ENCODE results near the gene ABCA2. TPM values are rescaled to one million over a fixed set of nuclear protein-coding genes. Genes with fewer than 3 reads are reported as not detected.

Gene ABCA2
- total RNA-seq, 4 donors from 2014 or later, result 136 to 291 (median 196) TPM

- DNase-seq (ENCODE audit: low spot score in 2 of 2), result no peak
- 70 to 83% methylated on average over 11 of the region's 11 CpGs for WGBS, 2 donors
- Histone ChIP-seq H3K27me3 (no peaks in the 10 kb centered on the region), H3K27ac (peak overlapping the region in 2 of 4 donors; percentile 50 to 88), H3K36me3 (no peaks in the 10 kb centered on the region), H3K9me3 (no peaks in the 10 kb centered on the region), H3K4me3 (no peak overlapping the region), H3K4me1 (peaks cover 0 to 80% (median 24%) of the 10 kb centered on the region in 4 donors)
- TF ChIP-seq EP300 (IDR thresholded peaks at IDR 0.05), result no peak
- TF ChIP-seq CTCF (IDR thresholded peaks at IDR 0.05), result no peak
- TF ChIP-seq POLR2A (IDR thresholded peaks at IDR 0.05), result no peak
Observed at GRCh38 chr9:136962701-136963248, 65.3 kb downstream of the ABCA2 start.

DNA sequence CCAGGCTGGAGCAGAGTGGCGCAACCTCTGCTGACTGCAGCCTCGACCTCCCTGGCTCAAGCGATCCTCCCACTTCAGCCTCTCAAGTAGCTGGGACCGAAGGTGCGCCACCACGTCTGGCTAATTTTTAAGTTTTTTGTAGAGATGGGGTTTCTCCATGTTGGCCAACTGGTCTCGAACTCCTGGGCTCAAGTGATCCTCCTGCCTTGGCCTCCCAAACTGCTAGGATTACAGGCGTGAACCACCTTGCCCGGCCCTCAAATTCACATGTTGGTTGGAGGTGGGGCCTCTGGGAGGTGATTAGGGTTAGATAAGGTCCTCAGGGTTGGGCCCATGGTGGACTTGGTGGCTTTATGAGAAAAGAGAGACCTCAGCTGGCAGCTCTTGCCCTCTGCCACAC lies 65.9 kb downstream of the ABCA2 start:
- H3K27ac ChIP-seq, result peak overlapping the region in 3 of 4 donors; percentile 52 to 88 (median 67)
- H3K4me1 ChIP-seq, result peaks cover 0 to 80% (median 24%) of the 10 kb centered on the region in 4 donors
- no peaks in the 10 kb centered on the region for H3K9me3 ChIP-seq
- H3K27me3 ChIP-seq, result no peaks in the 10 kb centered on the region
- H3K36me3 ChIP-seq, result no peaks in the 10 kb centered on the region
- no peak overlapping the region for H3K4me3 ChIP-seq
- 93 to 98% methylated on average over 9 of the region's 9 CpGs for WGBS, 2 donors
- TF ChIP-seq EP300 (IDR thresholded peaks at IDR 0.05) (no peak), CTCF (IDR thresholded peaks at IDR 0.05) (no peak), POLR2A (IDR thresholded peaks at IDR 0.05) (no peak)
- DNase-seq (ENCODE audit: low spot score in 2 of 2), result no peak

DNA sequence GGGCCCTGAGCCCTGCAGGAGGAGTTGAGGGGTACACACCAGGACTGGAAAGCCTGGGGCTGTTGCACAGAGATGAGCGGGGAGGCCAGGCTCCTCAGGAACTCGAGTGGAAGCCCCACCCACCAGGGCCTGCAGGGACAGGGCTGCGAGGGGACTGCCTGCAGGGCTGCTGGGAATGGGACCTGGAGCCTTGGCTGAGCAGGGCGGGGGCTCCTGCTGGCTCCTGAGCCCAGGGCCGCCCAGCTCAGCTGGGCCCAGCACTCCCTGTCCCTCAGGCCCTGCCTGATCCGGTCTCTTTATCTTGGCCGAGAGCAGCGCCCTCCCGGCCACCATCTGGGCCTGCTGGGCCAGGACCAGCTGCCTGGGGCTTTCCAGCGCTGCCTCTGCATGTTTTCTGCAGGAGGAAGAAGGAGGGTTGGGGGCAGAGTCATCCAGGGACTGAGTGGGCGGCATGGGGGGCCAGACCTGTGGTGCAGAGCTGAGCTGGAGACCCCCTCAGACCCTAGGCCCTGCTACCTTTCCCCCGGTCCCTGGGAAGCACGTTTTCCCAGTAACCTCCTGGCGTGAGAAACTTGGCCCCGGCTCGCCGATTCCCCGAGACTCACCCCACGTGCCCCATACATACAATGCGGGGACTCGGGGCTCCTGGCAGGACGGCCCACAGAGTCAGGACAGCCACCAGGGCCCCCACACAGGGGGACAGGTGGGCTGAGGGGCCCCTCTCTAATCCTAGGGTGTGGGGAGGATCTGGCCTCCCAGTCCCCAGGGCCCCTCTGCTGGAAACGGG lies 66.6 kb downstream of the ABCA2 start:
- H3K36me3 ChIP-seq, result no peaks in the 10 kb centered on the region
- no peaks in the 10 kb centered on the region for H3K27me3 ChIP-seq
- WGBS, 2 donors, result 64 to 72% methylated on average over 19 to 21 of the region's 23 CpGs
- no peaks in the 10 kb centered on the region for H3K9me3 ChIP-seq
- TF ChIP-seq EP300 (IDR thresholded peaks at IDR 0.05), result peak in 1 of 2 donors; percentile 23
- TF ChIP-seq POLR2A (IDR thresholded peaks at IDR 0.05), result no peak
- H3K4me1 ChIP-seq, result peaks cover 0 to 78% (median 23%) of the 10 kb centered on the region in 4 donors
- H3K27ac ChIP-seq, result peak overlapping the region; percentile 41 to 88 (median 60)
- H3K4me3 ChIP-seq, result no peak overlapping the region
- no peak for DNase-seq (ENCODE audit: low spot score in 2 of 2)

GRCh38 chr9:136960938-136961275 lies 67.1 kb downstream of the ABCA2 start:
- no peak for DNase-seq (ENCODE audit: low spot score in 2 of 2)
- Histone ChIP-seq H3K4me1 (peaks cover 0 to 73% (median 17%) of the 10 kb centered on the region in 4 donors), H3K36me3 (no peaks in the 10 kb centered on the region), H3K9me3 (no peaks in the 10 kb centered on the region), H3K27me3 (no peaks in the 10 kb centered on the region), H3K4me3 (no peak overlapping the region), H3K27ac (peak overlapping the region; percentile 41 to 88 (median 60))
- WGBS, 2 donors, result 76 to 85% methylated on average over 11 to 14 of the region's 15 CpGs
- no peak for TF ChIP-seq EP300 (IDR thresholded peaks at IDR 0.05)
- no peak for TF ChIP-seq POLR2A (IDR thresholded peaks at IDR 0.05)

DNA sequence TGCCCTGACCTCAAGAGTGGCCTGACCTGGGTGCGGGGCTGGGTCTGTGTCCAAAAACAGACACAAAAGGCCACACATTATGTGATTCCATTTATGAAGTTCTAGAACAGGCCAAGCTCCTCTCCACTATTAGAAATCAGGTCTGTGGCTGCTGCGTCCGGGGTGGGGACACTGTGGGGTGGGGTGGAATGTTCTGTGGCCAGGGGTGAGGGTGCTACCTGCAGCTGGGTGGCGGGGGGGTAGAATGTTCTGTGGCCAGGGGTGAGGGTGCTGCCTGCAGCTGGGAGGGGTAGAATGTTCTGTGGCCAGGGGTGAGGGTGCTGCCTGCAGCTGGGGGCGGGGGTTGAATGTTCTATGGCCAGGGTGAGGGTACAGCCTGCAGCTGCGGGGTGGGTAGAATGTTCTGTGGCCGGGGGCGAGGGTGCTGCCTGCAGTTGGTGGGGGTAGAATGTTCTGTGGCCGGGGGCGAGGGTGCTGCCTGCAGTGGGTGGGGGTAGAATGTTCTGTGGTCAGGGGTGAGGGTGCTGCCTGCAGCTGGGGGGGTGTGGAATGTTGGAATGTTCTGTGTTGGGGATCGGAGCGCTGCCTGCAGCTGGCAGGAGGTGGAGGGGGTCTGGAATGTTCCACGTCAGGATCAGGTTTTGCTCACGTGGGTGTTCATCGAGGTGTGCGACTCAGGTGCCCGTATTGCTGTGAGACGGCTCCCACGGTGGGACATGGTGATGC lies 67.7 kb downstream of the ABCA2 start:
- no peak for DNase-seq (ENCODE audit: low spot score in 2 of 2)
- Histone ChIP-seq H3K4me1 (peaks cover 0 to 69% (median 15%) of the 10 kb centered on the region in 4 donors), H3K36me3 (no peaks in the 10 kb centered on the region), H3K27ac (peak overlapping the region; percentile 41 to 88 (median 76)), H3K4me3 (no peak overlapping the region), H3K27me3 (no peaks in the 10 kb centered on the region), H3K9me3 (no peaks in the 10 kb centered on the region)
- WGBS, 2 donors, result 57 to 63% methylated on average over 16 to 19 of the region's 19 CpGs
- TF ChIP-seq POLR2A (IDR thresholded peaks at IDR 0.05) (no peak), CTCF (IDR thresholded peaks at IDR 0.05) (no peak), EP300 (IDR thresholded peaks at IDR 0.05) (no peak)
